ENCODE measurements around the gene SLC22A5.

DNA sequence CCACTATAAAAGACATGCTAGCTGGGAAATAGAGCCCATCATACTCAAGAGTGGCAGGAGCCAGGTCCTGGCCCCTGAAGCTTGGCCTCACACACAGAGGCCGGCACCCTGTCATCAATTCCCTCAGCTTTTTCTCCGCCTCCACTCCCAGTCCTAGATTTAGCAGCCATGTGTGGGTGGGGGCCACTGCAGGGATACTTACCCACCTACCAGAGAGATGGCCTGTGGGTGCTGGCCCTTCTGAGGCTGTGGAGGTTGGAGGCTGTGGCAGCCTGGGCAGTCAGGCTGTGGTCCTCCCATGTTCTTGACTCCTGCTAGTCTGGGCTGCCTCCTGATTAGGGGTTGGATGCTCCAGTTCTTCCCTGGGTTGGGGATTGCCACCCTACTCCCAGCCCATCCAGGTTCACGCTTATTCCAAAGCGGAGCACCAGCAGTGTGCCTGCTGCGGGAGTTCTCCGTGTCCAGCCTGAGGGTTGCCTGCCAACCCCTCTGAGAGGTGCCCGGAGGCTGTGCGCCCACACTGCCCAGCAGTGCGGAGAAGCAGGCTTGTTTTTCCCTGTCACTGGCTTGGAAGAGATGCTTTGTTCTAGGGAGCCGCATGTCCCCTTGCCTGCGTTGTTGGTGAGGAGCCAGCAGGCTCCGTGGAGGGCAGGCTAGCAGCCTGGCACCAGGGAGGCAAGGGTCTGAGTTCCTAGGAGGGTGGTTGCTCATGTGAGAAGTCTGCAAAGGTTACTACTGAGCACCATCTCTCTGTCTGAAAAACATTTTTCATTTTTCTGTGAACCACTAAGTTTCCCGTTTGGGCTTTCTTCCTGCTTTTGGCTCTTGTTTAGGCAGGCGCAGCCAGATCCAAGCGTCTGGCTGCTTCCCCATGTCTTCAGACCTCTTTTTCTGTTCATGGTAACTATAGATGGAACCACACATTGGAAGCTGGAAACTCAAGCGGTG, 7.5 kb downstream of the SLC22A5 start:
- TF ChIP-seq, protein P1, sequence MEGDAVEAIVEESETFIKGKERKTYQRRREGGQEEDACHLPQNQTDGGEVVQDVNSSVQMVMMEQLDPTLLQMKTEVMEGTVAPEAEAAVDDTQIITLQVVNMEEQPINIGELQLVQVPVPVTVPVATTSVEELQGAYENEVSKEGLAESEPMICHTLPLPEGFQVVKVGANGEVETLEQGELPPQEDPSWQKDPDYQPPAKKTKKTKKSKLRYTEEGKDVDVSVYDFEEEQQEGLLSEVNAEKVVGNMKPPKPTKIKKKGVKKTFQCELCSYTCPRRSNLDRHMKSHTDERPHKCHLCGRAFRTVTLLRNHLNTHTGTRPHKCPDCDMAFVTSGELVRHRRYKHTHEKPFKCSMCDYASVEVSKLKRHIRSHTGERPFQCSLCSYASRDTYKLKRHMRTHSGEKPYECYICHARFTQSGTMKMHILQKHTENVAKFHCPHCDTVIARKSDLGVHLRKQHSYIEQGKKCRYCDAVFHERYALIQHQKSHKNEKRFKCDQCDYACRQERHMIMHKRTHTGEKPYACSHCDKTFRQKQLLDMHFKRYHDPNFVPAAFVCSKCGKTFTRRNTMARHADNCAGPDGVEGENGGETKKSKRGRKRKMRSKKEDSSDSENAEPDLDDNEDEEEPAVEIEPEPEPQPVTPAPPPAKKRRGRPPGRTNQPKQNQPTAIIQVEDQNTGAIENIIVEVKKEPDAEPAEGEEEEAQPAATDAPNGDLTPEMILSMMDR (IDR thresholded peaks at IDR 0.05; ENCODE audit: extremely low read depth in 1 of 2, insufficient read depth in 1 of 2, low read depth in 1 of 2, low read length in 2 of 2), result no peak
- TF ChIP-seq POLR2A (IDR thresholded peaks at IDR 0.05; ENCODE audit: low read depth, low read length), result no peak
- TF ChIP-seq POLR2AphosphoS5 (IDR thresholded peaks at IDR 0.05; ENCODE audit: insufficient read depth, low read depth, low read length), result no peak
- TF ChIP-seq, protein P2, sequence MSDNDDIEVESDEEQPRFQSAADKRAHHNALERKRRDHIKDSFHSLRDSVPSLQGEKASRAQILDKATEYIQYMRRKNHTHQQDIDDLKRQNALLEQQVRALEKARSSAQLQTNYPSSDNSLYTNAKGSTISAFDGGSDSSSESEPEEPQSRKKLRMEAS (IDR thresholded peaks at IDR 0.05; ENCODE audit: insufficient read depth, insufficient read length), result no peak
- TF ChIP-seq JUN (IDR thresholded peaks at IDR 0.05; ENCODE audit: borderline replicate concordance, insufficient read depth, insufficient read length, low read depth), result no peak
